Heart left ventricle (tissue), 13 donors: ENCODE measurements around the gene C20orf204.

Source experiments
- CTCF ChIP-seq, 12 donors: fragments of 200-600 bp; sonication (generic) in 4 of 12; IDR thresholded peaks; one replicate each; pipeline versions ENCODE4 v1.5.0 to v1.8.0; 2018 to 2022; ENCODE audit warnings: antibody characterized with exemption in 12 of 12, mild to moderate bottlenecking in 5 of 12
- POLR2A ChIP-seq, 2 donors: fragments of 450-650 bp; IDR thresholded peaks; one replicate each; pipeline ENCODE4 v1.6.1; 2017; ENCODE audit warnings: antibody characterized with exemption in 2 of 2, mild to moderate bottlenecking in 2 of 2, moderate library complexity in 2 of 2
- donor health status: ischemic (EF 13 %, LVEDD 7.1; RV severe dilation, severe dysfunction).
- donor health status: DM: no; HTN: yes; CAD: no.
- donor health status: DM: no; HTN: no; CAD: no.
- donor health status: ischemic (EF 25% LVEDD 6.9; RV normal size, moderate dysfunction).
- donor health status: ischemic (EF 25% LVEDD 5.7; RV mildly dilated, moderate dysfunction).
- donor health status: ischemic (EF 35%, LVEDD 5.7; RV mildly dilated, moderate dysfunction).
- donor health status: nonischemic (EF 11% LVEDD 7.7; RV severe dilation, severe dysfunction).
- donor health status: DM: yes; HTN: yes; CAD: no.
- donor health status: PGD.
- donor health status: ischemic (EF 29% LVEDD 5.4; RV normal size, mild dysfunction).
- donor health status: nonischemic (EF 23%, LVEDD 6.1; RV moderate dilation, normal function).

- TF ChIP-seq CTCF (IDR thresholded peaks at IDR 0.05): no peak
- no peak for TF ChIP-seq POLR2A (IDR thresholded peaks at IDR 0.05)
Measured at GRCh38 chr20:64047046-64047389, 11.0 kb downstream of the C20orf204 start.
